WI38 (cell line): ENCODE measurements around the gene WNT7B.

Source experiments
- H3K4me3 ChIP-seq: 2 replicates; pipeline ENCODE4 v1.5.1; 2011; ENCODE audit warnings: low read depth, mild to moderate bottlenecking, control low read depth, low read length
- CTCF ChIP-seq: IDR thresholded peaks from 2 replicates; pipeline ENCODE4 v1.5.1; 2012; ENCODE audit warnings: low read depth, mild to moderate bottlenecking, control low read depth, low read length

The WNT7B gene

GRCh38 chr22:45929649-45930048, 47.3 kb downstream of the WNT7B start:
- no peak overlapping the region for H3K4me3 ChIP-seq
- TF ChIP-seq CTCF, result no peak

DNA sequence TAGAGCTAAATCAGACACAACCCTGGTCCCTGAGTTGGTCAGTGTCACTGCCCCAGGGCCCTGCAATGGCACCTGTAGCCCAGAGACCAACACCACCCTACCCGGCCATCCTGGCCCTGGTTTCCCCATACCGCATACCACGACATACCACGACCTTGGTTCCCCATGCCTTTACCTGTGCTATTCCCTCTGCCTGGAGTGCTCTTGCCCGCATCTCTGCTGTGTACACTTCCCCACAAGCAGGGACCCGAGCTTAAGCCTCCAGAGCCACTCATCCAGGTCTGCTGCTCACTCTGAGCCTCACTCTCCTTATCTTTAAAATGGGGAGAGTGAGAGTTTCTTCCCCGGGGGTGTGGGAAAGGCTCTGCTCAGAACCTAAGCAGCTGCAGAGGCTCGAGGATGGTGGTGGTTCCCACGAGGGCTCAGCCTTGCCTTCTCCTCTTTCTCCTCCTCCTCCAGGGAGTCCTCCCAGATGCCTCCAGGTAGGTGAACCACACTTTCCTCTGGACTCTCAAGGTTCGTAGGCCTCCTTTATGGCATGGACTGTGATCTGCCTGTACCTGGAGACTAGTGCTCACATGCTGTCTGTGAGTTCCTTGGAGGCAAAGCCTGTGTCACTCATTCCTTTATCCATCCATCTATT, 48.1 kb downstream of the WNT7B start:
- H3K4me3 ChIP-seq, result no peak overlapping the region
- TF ChIP-seq CTCF, result no peak

- no peak for TF ChIP-seq CTCF
- no peak overlapping the region for H3K4me3 ChIP-seq
Measured at GRCh38 chr22:45927059-45927458, 49.9 kb downstream of the WNT7B start.

DNA sequence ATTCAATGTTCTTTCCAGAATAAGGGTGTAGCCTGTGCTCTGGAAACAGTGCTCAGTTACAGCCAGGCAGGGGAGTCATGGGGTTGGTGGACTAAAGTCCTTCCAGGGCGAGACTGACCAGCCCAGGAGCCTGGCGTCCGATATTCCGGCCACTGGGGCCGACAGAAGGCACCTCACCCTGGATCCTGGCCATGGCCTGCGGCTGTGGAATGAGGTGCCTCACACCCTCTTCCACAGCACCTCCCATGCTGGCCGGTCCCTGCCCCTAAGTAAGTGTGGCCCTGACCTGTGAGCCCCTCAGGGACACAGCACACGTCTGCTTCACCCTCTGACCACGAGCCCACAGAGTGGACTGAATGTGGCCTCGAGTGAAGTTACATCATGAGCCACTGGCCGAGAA, 50.5 kb downstream of the WNT7B start:
- H3K4me3 ChIP-seq, result no peak overlapping the region
- no peak for TF ChIP-seq CTCF

DNA sequence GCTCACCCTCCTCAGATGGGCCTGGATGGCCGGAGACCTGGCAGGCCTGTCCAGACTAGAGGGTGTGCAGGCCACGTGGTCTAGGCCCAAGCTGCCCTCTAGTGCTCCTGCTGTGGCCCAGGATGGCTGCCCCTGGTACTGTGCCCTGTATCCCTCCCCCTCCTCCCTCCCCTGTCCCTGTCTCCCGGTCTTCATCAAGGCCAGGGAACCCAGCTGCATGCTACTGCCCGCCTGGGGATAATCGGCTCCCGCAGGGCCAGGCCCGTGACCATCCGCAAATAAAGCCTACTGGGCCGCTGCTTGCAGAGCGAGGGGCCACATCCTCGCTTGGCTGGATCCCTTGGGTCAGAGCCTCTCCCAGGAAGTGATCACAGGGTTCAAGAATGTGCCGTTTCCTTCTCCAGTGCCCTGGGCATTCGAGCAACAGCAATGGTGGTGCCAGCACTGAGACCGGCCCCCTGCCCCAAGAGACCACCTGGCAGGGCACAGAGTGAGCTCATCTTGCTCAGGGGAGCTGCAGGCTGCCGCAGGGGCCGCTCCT, 51.1 kb downstream of the WNT7B start:
- no peak for TF ChIP-seq CTCF

GRCh38 chr22:45923835-45924234, 53.1 kb downstream of the WNT7B start:
- TF ChIP-seq CTCF, result no peak

More for the DNA sequence above, 51.1 kb downstream of the WNT7B start:
- H3K4me3 ChIP-seq, result no peak overlapping the region

GRCh38 chr22:45923212-45923611, 53.8 kb downstream of the WNT7B start:
- H3K4me3 ChIP-seq, result no peak overlapping the region
- no peak for TF ChIP-seq CTCF

More at GRCh38 chr22:45923835-45924234, 53.1 kb downstream of the WNT7B start:
- no peak overlapping the region for H3K4me3 ChIP-seq
